Measurements from ENCODE around the gene TOM1L1.

The TOM1L1 gene

DNA sequence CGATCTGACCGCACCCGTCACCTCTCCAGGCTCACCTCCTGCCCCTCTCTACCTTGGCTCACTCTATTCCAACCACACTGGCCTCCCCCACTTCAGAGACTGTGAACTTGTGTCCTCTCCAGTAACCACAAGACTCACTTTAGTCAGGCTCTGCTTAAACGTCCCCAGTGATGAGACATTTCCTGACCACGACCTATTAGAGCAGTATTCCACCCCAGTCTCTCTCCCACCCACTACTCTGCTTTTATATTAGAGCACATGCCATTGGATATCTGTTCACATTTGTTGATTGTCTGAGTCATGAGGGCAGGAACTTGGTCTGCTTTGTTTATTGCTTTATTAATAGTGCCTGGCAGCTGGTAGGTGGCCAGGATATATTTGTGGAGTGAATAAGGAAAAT is 47.7 kb downstream of the TOM1L1 start:
- DNase-seq (ENCODE audit: low read depth) = no peak

DNA sequence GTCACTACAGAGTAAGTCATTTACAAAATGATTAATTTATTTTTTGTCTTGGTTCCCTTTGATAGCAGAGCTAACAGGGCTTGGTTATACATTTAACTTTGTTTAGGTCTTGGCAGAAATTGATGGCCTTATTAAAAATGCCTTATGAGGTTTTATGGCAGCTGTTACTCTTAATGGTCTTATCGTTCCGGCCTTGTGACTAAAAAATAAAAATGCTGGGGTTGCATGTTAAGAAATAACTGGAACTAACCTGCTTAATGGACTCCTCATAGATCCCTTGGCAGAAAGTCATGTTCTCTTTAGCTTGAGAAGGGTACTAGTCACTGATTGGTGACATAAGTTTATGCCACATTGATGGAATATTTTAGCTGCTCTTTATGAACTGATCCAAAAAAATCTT is 49.5 kb downstream of the TOM1L1 start:
- no peak for DNase-seq (ENCODE audit: low read depth)

- DNase-seq (ENCODE audit: low read depth) = no peak
Observed at GRCh38 chr17:54951286-54951685, 50.6 kb downstream of the TOM1L1 start.

DNA sequence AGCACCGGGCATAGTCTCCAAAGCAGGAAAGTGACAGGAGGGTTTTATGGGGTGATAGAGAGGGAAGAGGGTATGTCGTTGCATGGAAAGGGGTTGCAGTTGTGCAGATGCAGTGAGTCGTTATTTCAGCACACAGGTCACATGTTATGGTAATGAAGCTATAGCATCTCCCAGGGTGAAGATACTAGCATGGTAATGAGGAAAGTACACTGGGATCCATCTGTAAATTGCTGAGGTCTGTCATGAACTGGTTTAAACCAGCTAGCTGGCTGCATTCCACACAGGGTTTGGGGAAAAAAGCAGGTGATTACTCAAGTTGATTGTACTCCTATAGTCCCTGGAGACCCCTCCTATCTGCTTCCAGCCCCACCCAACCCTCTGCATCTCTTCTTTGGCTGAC is 56.1 kb downstream of the TOM1L1 start:
- no peak for DNase-seq (ENCODE audit: low read depth)

DNA sequence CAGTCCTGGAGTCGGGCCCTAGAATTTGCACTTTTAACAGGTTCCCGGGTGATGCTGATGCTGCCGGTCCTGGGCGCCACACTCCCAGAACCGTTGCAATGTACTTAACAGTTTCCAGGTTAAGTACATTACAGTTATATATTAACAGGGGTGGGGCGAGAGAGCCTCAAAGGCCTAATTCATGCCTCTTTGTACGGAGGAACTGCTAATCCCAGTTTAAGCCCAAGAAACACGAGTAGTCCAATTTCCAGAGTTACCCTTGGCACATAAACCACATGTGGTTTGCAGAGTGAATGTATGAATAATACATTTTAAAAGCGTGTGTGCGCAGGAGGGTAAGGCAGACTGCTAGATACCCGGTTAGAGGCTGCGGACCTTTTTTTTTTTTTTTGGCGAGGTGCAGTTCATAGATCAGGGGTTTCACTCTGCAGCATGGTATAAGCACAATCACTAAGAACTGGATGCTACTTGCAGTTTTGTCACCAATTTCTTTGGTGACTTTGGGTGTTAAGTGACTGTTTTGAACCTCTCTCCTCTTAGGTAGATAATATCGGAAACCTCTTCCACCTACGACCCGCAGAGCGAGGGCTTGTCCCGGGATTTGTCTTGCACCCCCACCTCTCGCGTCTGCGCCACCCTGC is 67.1 kb downstream of the TOM1L1 start:
- DNase-seq (ENCODE audit: low read depth) = peak; percentile 30

- peak; percentile 91 for DNase-seq (ENCODE audit: low read depth)
Observed at GRCh38 chr17:54968262-54968987, 67.8 kb downstream of the TOM1L1 start, which contains the start of the genes COX11 and STXBP4. COX11 (minus strand) TSS chr17:54968654; CDS start chr17:54968646, 8 bp downstream. STXBP4 (plus strand) TSS chr17:54968765; CDS start chr17:54986220, 17,455 bp downstream.

DNA sequence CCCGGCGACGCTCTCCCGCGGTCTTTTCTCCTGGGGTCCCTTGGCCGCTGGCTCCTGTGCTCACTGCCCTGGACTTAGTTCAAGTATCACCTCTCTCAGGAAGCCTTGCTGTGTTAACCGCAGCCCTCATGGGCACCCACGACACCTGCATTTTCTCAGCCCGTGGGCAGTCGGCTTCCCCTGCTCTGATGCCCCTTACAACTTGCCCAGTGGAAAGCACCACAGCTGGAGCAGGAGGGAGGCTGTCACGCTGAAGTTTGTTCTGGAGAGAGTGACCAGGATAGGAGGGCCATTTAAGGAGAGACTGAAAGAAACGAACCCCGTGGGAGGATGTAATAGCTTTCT is 68.3 kb downstream of the TOM1L1 start:
- no peak for DNase-seq (ENCODE audit: low read depth)

DNA sequence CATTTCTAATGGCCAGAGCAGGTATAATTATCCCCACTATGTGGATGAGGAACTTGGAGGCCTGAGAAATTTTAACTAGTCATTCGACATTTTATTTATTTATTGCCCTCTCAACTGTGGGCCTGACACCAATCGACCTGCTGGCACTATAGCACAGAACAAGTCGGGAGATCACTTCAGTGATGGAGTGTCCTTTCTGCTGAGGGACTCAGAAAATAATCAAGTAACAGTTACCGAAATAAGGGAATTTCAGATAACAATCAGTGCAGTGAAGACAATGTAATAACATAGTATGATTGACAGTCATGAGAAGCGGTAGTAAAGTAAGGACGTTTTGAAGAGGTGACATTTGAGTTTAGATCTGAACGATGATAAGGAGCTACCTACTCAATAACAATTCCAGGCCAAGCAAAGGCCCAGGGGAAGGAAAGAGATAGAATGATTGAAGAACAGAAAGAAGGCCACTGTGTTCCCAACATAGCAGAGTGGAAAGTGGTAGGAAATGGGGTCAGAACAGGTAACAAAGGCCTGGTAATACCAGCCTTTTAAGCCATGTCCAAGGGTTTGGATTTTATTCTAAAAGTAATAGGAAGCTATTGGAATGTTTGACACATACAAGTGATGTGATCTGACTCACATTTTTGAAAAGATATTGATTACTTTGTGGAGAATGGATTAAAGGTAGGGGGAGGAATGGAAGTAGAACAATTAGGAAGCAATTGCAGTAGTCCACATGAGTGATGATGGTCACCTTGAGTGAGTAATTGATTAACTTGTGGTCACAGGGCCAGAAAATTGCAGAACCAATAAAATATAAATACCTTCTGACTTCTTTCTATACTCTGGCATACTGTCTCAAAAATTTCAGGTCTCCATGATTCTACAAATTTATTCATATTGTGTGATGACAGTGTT is 69.3 kb downstream of the TOM1L1 start:
- DNase-seq (ENCODE audit: low read depth) = no peak

- no peak for DNase-seq (ENCODE audit: low read depth)
Observed at GRCh38 chr17:54971147-54971546, 70.5 kb downstream of the TOM1L1 start.

DNA sequence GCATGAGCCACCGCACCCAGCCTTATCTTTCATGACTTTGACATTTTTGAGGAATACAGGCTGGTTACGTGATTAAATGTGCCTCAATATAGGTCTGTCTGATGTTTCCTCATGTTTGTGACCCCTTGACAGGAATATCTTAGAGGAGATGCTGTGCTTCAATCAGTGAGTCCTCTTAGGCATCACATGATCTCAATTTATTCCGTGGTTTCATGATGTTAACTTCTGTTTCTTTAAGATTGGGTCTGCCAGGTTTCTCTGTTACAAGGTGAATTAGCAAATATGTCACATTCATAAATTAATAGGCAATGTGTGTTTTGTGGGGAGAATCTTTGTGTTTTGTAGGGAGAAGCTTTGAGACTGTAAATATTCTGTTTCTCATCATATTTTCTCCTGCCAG is 71.2 kb downstream of the TOM1L1 start:
- DNase-seq (ENCODE audit: low read depth) = no peak

DNA sequence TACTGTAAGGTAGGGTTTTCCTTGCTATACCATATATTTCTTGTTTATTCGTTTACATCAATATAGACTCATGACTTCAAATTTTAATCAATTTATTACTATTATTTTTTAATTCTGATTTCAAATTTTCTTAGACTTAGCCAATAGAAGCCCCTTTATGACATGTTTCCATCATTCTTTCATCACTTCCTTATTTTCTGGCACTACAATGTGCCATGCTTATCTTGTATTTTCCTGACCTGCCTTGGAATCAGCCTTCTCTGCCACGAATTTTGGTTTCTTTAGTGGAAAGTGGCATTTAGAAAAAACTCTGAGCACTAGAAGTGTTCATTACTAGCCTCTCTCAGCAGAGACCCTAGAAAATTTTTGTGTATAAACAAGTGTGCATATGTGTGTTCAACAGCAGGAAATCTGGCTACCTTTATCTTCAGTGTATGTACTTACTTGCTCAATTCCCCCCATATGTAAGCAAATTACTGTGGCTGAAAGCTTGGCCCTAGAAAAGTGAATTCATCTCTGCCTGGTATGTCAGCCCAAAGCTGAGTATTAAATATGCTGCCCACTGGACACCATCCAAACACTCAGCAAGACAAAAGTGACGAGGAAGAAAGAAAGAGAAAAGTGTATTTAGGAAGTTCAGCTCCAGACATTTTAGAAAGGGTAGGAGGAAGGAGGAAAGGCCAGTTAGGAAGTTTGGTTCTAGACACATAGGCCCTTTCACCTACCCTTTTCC is 71.9 kb downstream of the TOM1L1 start:
- no peak for DNase-seq (ENCODE audit: low read depth)

DNA sequence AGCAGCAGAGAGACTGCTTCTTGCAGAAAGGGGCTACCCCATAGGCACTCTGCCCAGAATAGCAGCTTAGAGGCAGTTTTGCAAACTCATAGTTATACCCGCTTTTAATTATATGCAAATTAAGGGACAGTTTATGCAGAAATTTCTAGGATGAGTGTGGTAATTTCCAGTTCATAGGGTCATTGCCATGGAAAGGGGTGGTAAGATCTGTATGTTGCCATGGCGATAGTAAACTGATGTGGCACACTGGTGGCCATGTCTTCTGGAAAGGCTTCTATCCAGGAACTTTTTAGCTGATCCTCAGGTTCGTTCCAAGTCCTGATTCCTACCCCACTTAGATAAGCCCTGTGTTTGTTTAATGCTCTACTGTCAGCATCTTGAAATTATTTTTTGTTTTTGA is 74.1 kb downstream of the TOM1L1 start:
- no peak for DNase-seq (ENCODE audit: low read depth)

- DNase-seq (ENCODE audit: low read depth) = no peak
Observed at GRCh38 chr17:54976316-54976715, 75.7 kb downstream of the TOM1L1 start.

DNA sequence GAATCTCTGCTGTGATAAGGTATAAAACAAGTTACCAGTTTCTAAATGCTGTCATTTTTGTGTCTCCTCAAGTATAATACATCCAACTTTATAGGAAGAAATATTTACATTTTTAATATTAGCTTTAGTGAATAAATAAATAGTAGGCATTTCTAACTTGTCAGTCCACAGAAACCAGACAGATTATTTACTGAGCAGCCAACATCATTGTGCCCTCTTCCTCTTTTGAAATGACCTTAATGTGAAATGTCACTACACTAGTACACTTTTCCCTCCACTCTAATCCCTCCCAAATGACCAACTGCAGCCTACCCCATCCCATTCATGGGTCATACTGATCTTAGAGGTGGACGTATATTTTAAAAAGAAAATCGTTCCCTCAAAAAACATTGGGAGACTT is 77.1 kb downstream of the TOM1L1 start:
- DNase-seq (ENCODE audit: low read depth) = no peak

DNA sequence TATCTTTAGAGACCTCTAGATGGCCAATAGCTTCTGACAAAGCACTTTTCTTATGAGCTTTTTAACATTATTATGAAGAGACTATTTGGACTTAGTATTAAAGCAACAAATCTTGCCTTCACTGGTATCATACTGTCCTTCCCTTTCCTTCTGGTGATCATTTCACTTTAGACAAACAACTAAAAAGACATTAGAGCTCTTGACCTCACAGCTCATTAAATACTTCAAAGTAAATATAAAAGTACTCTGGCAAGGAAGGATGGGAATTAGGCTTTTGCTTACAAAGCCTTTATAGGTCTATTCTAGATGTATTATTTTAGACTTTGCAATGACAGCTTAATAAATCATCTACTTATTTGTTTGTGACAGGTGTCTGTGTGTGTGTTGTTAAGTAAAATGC is 79.0 kb downstream of the TOM1L1 start:
- no peak for DNase-seq (ENCODE audit: low read depth)

DNA sequence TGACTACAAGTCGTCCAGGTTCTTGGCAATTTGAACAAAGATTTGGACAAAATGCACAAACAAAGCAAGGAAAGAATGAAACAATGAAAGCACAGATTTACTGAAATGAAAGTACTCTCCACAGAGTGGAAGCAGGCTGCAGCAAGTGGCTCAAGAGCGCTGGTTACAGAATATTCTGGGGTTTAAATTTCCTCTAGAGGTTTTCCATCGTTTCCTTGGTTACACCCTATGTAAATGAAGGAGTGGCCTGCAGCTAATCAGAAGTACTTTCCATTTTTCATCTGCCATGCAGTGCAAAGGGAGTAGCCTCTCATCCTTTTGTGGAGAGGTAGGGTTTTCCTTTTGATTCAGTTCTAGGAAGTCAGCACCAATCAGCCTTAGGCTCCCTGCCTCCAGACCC is 79.7 kb downstream of the TOM1L1 start:
- DNase-seq (ENCODE audit: low read depth) = no peak

DNA sequence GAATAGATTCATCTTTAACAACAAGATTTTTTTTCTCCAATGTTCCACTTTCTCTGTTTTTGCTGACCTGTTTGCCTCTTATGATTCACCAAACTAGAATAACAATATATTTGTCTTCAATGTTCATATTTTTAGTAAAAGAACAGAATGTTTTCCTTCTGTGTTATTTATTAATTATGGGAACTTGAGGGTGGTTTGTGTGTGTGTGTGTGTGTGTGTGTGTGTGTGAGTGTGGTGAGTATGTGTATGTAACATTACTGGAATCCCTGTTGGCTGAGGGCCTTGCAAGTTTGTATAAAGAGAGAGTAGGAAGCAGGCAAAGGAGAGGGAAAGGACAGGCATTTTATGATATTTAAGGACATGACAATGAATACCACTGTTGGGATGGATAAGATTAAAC is 81.7 kb downstream of the TOM1L1 start:
- no peak for DNase-seq (ENCODE audit: low read depth)

- DNase-seq (ENCODE audit: low read depth) = no peak
Observed at GRCh38 chr17:54983260-54983659, 82.6 kb downstream of the TOM1L1 start.

GRCh38 chr17:54985476-54985875 is 84.8 kb downstream of the TOM1L1 start:
- no peak for DNase-seq (ENCODE audit: low read depth)

GRCh38 chr17:54990118-54990517 is 89.5 kb downstream of the TOM1L1 start:
- DNase-seq (ENCODE audit: low read depth) = no peak

DNA sequence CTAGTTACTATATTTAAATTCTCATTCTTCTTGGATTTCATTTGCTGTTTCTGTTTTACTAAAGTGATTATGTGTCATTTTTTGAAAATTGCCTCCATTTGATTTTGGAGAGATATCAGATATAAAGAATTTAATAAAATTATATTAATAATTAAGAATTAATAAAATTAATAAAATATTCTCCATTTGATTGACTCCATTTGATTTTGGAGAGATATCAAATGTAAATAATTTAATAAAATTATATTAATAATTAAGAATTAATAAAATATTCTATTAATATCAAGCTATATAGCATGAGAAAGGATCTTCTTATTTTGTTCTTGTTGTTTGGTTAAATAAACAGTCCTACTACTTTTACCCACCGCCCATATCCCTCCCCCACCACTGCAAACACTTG is 90.9 kb downstream of the TOM1L1 start:
- DNase-seq (ENCODE audit: low read depth) = no peak

All from activated T-cell treated with anti-CD3 and anti-CD28 coated beads for 24 hours (primary cell).